ENCODE results near the gene TSPAN13. TPM values are rescaled to one million over a fixed set of nuclear protein-coding genes. Genes with fewer than 3 reads are reported as not detected.

The TSPAN13 gene
- total RNA-seq, 1 experiment from 2014 or later = 31.1 TPM

GRCh38 chr7:16826060-16826459, 72.5 kb downstream of the TSPAN13 start:
- Histone ChIP-seq H3K9me2 (ENCODE audit: insufficient read depth) (no peaks in the 10 kb centered on the region), H3K79me2 (ENCODE audit: low read depth) (no peaks in the 10 kb centered on the region), H3K4me3 (no peak overlapping the region), H2AFZ (no peak overlapping the region), H3K36me3 (ENCODE audit: low read depth) (no peaks in the 10 kb centered on the region), H3K4me2 (no peak overlapping the region), H3K27me3 (ENCODE audit: insufficient read depth, low read depth) (no peaks in the 10 kb centered on the region), H3F3A (ENCODE audit: insufficient read depth, low read depth) (no peaks in the 10 kb centered on the region), H3K4me1 (replicated peaks; ENCODE audit: insufficient read depth) (no peaks in the 10 kb centered on the region), H4K20me1 (ENCODE audit: insufficient read depth) (no peaks in the 10 kb centered on the region), H3K27ac (no peak overlapping the region), H3K9me3 (ENCODE audit: insufficient read depth, low read depth) (no peaks in the 10 kb centered on the region)
- ChIA-PET POLR2A (ENCODE audit: unreplicated experiment) (interaction anchor here (0.7 kb wide), 1 partner anchor 73 kb away, joined by 5 read pairs; no protein-coding TSS in a partner anchor), CTCF (no interaction called here)
- intact Hi-C loops (cut with micrococcal nuclease; ENCODE audit: unreplicated experiment) = no loop called here
- TF ChIP-seq, protein P1, sequence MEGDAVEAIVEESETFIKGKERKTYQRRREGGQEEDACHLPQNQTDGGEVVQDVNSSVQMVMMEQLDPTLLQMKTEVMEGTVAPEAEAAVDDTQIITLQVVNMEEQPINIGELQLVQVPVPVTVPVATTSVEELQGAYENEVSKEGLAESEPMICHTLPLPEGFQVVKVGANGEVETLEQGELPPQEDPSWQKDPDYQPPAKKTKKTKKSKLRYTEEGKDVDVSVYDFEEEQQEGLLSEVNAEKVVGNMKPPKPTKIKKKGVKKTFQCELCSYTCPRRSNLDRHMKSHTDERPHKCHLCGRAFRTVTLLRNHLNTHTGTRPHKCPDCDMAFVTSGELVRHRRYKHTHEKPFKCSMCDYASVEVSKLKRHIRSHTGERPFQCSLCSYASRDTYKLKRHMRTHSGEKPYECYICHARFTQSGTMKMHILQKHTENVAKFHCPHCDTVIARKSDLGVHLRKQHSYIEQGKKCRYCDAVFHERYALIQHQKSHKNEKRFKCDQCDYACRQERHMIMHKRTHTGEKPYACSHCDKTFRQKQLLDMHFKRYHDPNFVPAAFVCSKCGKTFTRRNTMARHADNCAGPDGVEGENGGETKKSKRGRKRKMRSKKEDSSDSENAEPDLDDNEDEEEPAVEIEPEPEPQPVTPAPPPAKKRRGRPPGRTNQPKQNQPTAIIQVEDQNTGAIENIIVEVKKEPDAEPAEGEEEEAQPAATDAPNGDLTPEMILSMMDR (conservative IDR thresholded peaks at IDR 0.05) = no peak
- no peak for TF ChIP-seq EZH2 (IDR thresholded peaks at IDR 0.05; ENCODE audit: low read depth)
- BruUV-seq (replicated peaks) = no TSS peak
- no peak for DNase-seq

GRCh38 chr7:16833373-16833772, 79.8 kb downstream of the TSPAN13 start:
- ChIA-PET CTCF (no interaction called here), POLR2A (ENCODE audit: unreplicated experiment) (no interaction called here)
- Histone ChIP-seq H3K4me3 (no peak overlapping the region), H3K4me1 (replicated peaks; ENCODE audit: insufficient read depth) (no peaks in the 10 kb centered on the region), H3K27ac (no peak overlapping the region), H3K9me3 (ENCODE audit: insufficient read depth, low read depth) (peaks cover 12% of the 10 kb centered on the region; the same call in 1 of the 2 replicates), H3K27me3 (ENCODE audit: insufficient read depth, low read depth) (no peaks in the 10 kb centered on the region), H4K20me1 (ENCODE audit: insufficient read depth) (no peaks in the 10 kb centered on the region), H3K4me2 (no peak overlapping the region), H3F3A (ENCODE audit: insufficient read depth, low read depth) (no peaks in the 10 kb centered on the region), H3K36me3 (ENCODE audit: low read depth) (no peaks in the 10 kb centered on the region), H3K79me2 (ENCODE audit: low read depth) (no peaks in the 10 kb centered on the region), H3K9me2 (ENCODE audit: insufficient read depth) (no peaks in the 10 kb centered on the region), H2AFZ (no peak overlapping the region)
- BruUV-seq (replicated peaks) = no TSS peak
- no peak for DNase-seq
- intact Hi-C loops (cut with micrococcal nuclease; ENCODE audit: unreplicated experiment) = no loop called here
- TF ChIP-seq, protein P1 (conservative IDR thresholded peaks at IDR 0.05) = no peak
- TF ChIP-seq EZH2 (IDR thresholded peaks at IDR 0.05; ENCODE audit: low read depth) = no peak

Other genes starting within 250 kb of the TSPAN13 start
- gene LRRC72, start 226.9 kb upstream of the TSPAN13 start, total RNA-seq (2021) = not detected in 2 replicates
- 22.9 and 30.7 TPM in 2 replicates for gene ANKMY2, start 108.0 kb upstream of the TSPAN13 start, total RNA-seq (2021)
- gene BZW2, start 107.6 kb upstream of the TSPAN13 start, total RNA-seq (2021) = 93.7 and 102 TPM in 2 replicates
- 34.2 and 76.1 TPM in 2 replicates for gene AGR2, start 51.2 kb downstream of the TSPAN13 start, total RNA-seq (2021)
- 0.57 and 0.63 TPM in 2 replicates for gene AGR3, start 128.2 kb downstream of the TSPAN13 start, total RNA-seq (2021)